NCI-H460 (cell line): ENCODE results near the gene ZNF235. TPM values are rescaled to one million over a fixed set of nuclear protein-coding genes. Genes with fewer than 3 reads are reported as not detected.
"Not testable (repeated sequence)": the region's sequence is repeated elsewhere in the genome, so short reads cannot be mapped to it uniquely, and the experiment has no call there.

Experiments
- DNase-seq: peaks from one replicate; pipeline ENCODE4 v3.0.0-alpha.2; 2016; ENCODE audit warnings: low read depth; ENCODE audit errors: extremely low read depth
- small RNA-seq, 2 experiments: library from RNA; depleted of rRNA; stranded (forward); fragments of <200 nt; gene quantifications; one replicate each; pipeline ENCODE3, GENCODE V24; 2014
- total RNA-seq: library from RNA; depleted of rRNA; stranded (reverse); fragments of >200 nt; shearing (Covaris generic); gene quantifications from 2 replicates; pipeline ENCODE4 v1.2.3, GENCODE V29; 2014; rRNA removed

The ZNF235 gene
- total RNA-seq, 1 experiment from 2014 or later = 3.2 TPM

DNA sequence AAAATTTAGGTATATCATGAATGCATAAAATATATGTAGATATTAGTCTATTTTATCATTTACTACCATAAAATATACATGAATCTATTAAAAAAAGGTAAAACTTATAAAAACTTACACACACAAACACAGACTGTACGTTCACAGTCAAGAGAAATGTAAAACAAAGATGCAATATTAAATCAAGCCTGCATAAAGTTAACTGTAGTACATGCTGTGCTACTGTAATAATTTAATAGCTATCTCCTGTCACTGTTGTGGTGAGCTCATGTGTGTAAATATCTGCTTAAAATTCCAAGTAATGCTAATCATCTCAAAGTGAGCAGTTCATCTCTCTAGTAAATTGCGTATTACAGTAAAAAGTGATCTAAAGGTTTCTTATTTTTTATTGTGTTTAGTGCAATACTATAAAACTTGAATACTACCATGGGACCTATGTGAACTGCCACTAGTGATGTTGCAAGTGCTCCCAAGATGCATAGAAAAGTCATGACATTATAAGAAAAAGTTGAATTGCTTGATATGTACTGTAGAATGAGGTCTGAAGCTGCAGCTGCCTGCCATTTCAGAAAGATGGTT, 45.9 kb downstream of the ZNF235 start:
- DNase-seq = no peak

GRCh38 chr19:44258136-44258535, 46.7 kb downstream of the ZNF235 start:
- no peak for DNase-seq

DNA sequence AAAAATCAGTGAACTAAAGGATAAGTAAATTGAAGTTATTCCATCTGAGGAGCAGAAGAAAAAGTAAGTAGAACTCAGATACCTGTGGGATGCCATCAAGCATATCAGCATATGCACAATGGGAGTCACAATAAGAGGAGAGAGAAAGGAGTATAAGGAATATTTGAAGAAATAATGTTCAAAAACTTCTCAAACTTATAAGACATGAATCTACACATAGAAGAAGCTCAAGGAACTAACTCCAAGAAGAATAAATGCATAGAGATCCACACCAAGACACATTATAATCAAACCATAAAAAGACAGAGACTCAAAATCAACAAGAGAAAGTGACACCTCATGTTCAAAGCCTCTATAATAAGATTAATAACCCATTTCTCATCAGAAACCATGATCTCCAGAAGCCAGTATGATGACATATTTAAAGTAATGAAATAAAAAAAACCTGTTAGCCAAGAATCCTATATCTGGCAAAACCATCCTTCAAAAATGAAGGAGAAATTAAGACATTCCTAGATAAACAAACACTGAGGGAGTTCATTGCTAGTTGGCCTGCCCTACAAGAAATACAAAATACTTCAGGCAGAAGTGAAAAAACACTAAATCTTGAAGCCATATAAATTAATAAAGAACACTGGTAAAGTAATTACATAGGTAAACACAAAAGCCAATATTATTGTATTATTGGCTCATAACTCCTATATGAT, 49.0 kb downstream of the ZNF235 start:
- no peak for DNase-seq

DNA sequence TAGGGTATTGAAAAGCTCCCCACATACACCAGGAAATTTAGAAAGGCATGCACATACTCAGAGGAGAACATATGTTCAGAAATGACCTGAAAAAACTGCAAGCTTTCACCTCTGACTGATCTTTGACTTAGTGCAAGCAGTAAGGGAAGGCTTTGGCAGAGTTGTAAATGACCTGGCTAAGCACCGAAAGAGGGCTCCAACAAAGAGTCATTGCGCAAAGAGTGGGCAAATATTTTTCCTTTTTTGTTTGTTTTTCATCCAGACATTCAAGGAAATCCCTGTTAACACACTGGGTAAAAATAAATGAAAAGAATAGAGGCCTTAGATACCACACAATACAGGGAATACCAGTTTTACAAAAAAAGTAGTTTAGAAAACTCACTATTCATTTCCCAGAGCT, 50.3 kb downstream of the ZNF235 start:
- DNase-seq = no peak

DNA sequence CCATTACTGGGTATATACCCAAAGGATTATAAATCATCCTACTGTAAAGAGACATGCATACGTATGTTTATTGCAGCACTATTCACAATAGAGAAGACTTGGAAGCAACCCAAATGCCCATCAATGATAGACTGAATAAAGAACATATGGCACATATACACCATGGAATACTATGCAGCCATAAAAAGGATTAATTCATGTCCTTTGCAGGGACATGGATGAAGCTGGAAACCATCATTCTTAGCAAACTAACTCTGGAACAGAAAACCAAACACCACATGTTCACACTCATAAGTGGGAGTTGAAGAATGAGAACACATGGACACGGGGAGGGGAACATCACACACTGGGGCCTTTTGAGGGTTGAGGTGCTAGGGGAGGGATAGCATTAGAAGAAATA, 51.4 kb downstream of the ZNF235 start:
- DNase-seq = not testable (repeated sequence)

- DNase-seq = not testable (repeated sequence)
Observed at GRCh38 chr19:44252332-44252731, 52.5 kb downstream of the ZNF235 start.

DNA sequence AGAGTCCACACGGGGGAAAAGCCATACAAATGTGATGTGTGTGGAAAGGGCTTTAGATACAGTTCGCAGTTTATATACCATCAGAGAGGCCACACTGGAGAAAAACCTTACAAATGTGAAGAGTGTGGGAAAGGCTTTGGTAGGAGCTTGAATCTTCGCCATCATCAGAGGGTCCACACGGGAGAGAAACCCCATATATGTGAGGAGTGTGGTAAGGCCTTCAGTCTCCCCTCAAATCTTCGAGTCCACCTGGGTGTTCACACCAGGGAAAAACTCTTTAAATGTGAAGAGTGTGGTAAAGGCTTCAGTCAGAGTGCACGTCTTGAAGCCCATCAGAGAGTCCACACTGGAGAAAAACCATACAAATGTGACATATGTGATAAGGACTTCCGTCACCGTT, 68.4 kb downstream of the ZNF235 start:
- no peak for DNase-seq

Small RNA genes within 50 kb of the gene (small RNA-seq; reads per million reads assigned to genes)
- gene NDUFA3P1 = 0 reads per million in 2 experiments

Other genes with a start within 250 kb of the ZNF235 start
- 2.0 and 2.2 TPM in 2 replicates for gene ZNF284, start 232.9 kb downstream of the ZNF235 start, total RNA-seq
- 13.4 and 16.2 TPM in 2 replicates for gene ZNF224, start 210.7 kb downstream of the ZNF235 start, total RNA-seq
- 3.3 TPM in 2 replicates for gene ZNF225, start 191.6 kb downstream of the ZNF235 start, total RNA-seq
- 8.5 and 8.6 TPM in 2 replicates for gene ZNF234, start 163.5 kb downstream of the ZNF235 start, total RNA-seq
- gene ZNF226, start 139.9 kb downstream of the ZNF235 start, total RNA-seq = 20.1 and 21.0 TPM in 2 replicates
- 18.2 and 20.3 TPM in 2 replicates for gene ZNF227, start 92.5 kb downstream of the ZNF235 start, total RNA-seq
- gene ZNF233, start 45.1 kb downstream of the ZNF235 start, total RNA-seq = 0.14 and 0.25 TPM in 2 replicates
- 2.5 and 4.5 TPM in 2 replicates for gene ZNF112, start 51.7 kb upstream of the ZNF235 start, total RNA-seq
- 0.17 TPM in 1 of 2 replicates, not detected in the other for gene ZNF285, start 96.6 kb upstream of the ZNF235 start, total RNA-seq
- gene ZNF229, start 143.4 kb upstream of the ZNF235 start, total RNA-seq = 4.2 and 4.8 TPM in 2 replicates
- gene ZNF180, start 195.5 kb upstream of the ZNF235 start, total RNA-seq = 5.6 TPM in 2 replicates
- gene CEACAM20, start 224.7 kb upstream of the ZNF235 start, total RNA-seq = not detected in 2 replicates